ENCODE measurements around the gene IMP3.

The IMP3 gene

DNA sequence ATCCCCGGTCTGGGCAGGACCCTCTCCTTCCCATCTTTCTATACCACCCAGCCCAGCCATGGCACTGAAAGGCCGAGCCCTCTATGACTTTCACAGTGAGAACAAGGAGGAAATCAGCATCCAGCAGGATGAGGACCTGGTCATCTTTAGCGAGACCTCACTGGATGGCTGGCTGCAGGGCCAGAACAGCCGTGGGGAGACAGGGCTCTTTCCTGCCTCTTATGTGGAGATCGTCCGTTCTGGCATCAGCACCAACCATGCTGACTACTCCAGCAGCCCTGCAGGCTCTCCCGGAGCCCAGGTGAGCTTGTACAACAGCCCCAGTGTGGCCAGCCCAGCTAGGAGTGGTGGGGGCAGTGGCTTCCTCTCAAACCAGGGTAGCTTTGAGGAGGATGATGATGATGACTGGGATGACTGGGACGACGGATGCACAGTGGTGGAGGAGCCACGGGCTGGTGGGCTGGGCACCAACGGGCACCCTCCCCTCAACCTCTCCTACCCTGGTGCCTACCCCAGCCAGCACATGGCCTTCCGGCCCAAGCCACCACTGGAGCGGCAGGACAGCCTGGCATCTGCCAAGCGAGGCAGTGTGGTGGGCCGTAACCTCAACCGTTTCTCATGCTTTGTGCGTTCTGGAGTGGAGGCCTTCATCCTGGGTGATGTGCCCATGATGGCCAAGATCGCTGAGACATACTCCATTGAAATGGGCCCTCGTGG, 9.2 kb upstream of the IMP3 start:
- H3K4me3 ChIP-seq (ENCODE audit: low read depth, low read length): peak overlapping the region; percentile 89
- TF ChIP-seq, protein P1, sequence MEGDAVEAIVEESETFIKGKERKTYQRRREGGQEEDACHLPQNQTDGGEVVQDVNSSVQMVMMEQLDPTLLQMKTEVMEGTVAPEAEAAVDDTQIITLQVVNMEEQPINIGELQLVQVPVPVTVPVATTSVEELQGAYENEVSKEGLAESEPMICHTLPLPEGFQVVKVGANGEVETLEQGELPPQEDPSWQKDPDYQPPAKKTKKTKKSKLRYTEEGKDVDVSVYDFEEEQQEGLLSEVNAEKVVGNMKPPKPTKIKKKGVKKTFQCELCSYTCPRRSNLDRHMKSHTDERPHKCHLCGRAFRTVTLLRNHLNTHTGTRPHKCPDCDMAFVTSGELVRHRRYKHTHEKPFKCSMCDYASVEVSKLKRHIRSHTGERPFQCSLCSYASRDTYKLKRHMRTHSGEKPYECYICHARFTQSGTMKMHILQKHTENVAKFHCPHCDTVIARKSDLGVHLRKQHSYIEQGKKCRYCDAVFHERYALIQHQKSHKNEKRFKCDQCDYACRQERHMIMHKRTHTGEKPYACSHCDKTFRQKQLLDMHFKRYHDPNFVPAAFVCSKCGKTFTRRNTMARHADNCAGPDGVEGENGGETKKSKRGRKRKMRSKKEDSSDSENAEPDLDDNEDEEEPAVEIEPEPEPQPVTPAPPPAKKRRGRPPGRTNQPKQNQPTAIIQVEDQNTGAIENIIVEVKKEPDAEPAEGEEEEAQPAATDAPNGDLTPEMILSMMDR (conservative IDR thresholded peaks at IDR 0.05; ENCODE audit: low read depth, low read length): no peak

DNA sequence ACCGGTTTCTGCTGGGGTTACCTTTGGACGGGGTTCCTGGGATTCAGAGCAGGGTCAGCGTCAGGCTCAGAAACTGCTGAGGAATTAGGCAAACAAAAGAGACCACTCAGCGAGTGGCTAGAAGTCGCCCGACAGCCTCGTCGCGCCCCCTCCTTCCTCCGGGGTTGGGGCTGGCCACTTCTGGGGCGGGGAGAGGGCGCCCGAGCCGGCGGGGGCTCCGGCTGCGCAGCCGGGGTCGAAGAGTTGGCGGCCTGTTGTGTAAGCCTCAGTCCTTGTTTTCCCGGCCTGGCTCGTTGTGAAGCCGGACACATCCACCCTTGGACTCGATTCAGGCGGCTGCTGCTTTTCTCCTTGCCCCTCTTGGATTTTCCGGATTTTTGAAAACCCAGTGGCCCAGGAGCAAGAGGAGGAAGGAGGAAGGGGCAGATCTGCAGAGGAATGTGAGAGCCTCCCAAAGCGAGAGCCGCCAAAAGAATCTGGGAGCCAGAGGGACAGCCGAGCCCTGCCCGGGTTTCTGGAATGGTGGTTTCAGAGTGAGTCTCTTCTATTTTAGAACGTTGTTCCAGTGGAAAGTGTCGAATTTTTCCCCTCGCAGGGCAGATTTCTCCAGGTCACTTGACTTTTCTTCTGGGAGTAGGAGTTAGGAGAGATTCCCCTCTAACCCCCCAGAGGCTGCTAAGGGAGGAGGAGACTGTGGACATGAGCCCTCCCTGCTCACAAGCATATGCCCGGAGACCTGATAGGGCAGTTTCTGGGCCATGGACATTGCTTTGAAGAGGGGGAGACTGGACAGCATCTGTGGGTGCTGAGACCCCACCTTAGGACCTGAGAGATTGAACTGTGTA, 8.4 kb upstream of the IMP3 start:
- DNase-seq (ENCODE audit: low read depth): peak; percentile 50

More for the DNA sequence above, 9.2 kb upstream of the IMP3 start:
- DNase-seq (ENCODE audit: low read depth): no peak

GRCh38 chr15:75647370-75648155, 7.5 kb upstream of the IMP3 start, which contains the start of gene SNX33:
SNX33 (plus strand) TSS chr15:75647912; CDS start chr15:75649103, 1,191 bp downstream.
- peak; percentile 89 for DNase-seq (ENCODE audit: low read depth)
- TF ChIP-seq, protein P1 (conservative IDR thresholded peaks at IDR 0.05; ENCODE audit: low read depth, low read length): peak; percentile 52
- H3K4me3 ChIP-seq (ENCODE audit: low read depth, low read length): peak within 1 kb of the TSS; percentile 89

More for the DNA sequence above, 8.4 kb upstream of the IMP3 start:
- TF ChIP-seq, protein P1 (conservative IDR thresholded peaks at IDR 0.05; ENCODE audit: low read depth, low read length): no peak
- H3K4me3 ChIP-seq (ENCODE audit: low read depth, low read length): peak overlapping the region; percentile 89

DNA sequence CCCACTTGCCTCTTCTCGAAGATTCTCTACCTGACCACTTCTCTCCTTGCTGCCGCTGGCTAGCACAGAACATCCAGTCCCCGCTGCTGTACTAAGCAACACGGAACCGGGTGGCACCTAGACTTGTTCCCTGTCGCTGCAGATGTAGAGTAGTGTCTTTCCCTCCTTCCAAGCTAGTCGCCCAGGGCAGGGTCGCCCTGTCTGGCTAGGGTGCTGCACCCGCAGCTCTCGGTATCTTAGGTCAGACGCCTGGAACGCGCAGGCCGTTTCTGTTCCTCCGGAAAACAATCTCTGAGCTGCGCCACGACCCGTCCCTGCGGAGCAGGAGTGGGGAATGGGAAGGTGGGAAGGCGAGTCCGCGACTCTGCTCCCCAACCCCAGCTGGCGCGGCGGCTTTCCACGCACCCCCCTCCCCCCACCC, 6.9 kb upstream of the IMP3 start:
- H3K4me3 ChIP-seq (ENCODE audit: low read depth, low read length): peak overlapping the region; percentile 89
- DNase-seq (ENCODE audit: low read depth): peak; percentile 36
- TF ChIP-seq, protein P1 (conservative IDR thresholded peaks at IDR 0.05; ENCODE audit: low read depth, low read length): no peak

GRCh38 chr15:75646112-75646943, 6.3 kb upstream of the IMP3 start:
- TF ChIP-seq, protein P1 (conservative IDR thresholded peaks at IDR 0.05; ENCODE audit: low read depth, low read length): no peak
- H3K4me3 ChIP-seq (ENCODE audit: low read depth, low read length): peak overlapping the region; percentile 89
- DNase-seq (ENCODE audit: low read depth): no peak

DNA sequence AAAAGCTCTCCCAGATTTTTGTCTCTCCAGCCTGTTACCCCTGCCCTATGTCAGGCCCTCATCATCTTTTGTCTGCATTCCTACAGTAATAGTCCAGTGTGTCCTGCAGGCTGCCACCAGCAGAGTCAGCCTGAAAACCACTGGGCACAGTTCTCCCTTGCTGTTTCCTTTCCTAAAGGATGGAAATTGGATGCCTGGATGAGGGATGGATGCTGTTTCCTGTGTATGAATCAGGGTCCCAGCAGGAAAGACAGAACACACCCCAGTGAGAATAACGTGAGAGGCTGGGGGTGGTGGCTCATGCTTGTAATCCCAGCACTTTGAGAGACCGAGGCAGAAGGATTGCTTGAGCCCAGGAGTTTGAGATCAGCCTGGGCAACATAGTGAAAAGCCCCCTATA, 4.4 kb upstream of the IMP3 start:
- DNase-seq (ENCODE audit: low read depth): no peak
- no peak overlapping the region for H3K4me3 ChIP-seq (ENCODE audit: low read depth, low read length)
- TF ChIP-seq, protein P1 (conservative IDR thresholded peaks at IDR 0.05; ENCODE audit: low read depth, low read length): no peak

All from choroid plexus epithelial cell (primary cell).